ENCODE data around the gene SLC24A3. TPM values are rescaled to one million over a fixed set of nuclear protein-coding genes. Genes with fewer than 3 reads are reported as not detected.

Gene SLC24A3
- total and polyA plus RNA-seq, 4 donors = 1.9 to 8.4 (median 5.8) TPM

DNA sequence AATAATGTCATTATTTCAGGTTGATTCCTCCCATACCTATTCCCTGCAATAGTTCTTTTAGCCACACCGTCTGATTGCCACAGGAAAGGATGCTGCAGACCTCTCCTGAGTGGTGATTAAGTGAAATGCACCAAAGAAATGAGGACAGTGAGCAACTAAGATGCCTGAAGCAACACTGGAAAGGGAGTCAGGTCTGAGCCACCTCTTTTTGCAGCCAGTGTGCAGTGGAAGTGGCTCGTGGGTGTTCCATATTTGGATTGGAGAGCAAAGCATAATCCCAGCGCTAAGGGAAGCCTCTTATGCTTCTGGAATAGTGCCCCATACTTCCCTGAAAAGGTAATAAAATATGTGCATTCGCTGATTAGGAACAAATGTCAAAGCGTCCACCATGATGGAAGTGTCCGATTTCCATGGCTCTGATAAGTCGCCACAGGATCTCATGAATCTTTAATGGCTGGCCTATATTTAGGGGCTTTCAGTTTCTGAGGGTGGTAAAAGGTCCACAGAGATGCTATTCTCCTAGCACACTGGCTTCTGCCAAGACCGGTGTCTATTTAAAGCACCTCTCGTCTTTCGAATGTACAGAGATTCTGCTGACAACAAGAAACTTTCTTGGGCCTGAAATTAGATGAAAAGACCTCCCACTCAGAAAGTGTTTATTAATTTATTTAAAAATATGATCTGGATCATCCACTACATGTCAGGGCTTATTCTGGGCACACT is 253.9 kb downstream of the SLC24A3 start:
- Histone ChIP-seq H3K4me3 (no peak overlapping the region), H3K4me1 (ENCODE audit: control insufficient read depth in 5 of 5, insufficient read depth in 5 of 5, low read length in 5 of 5) (no peaks in the 10 kb centered on the region), H3K9ac (ENCODE audit: insufficient read depth in 1 of 2, low read length in 2 of 2) (no peak overlapping the region), H3K27ac (ENCODE audit: low read depth in 1 of 2, low read length in 1 of 2) (no peak overlapping the region), H3K27me3 (ENCODE audit: control insufficient read depth in 3 of 3, insufficient read depth in 3 of 3, low read length in 2 of 3) (no peaks in the 10 kb centered on the region), H3K9me3 (ENCODE audit: control insufficient read depth in 4 of 4, insufficient read depth in 3 of 4, low read length in 3 of 4) (no peaks in the 10 kb centered on the region), H3K36me3 (ENCODE audit: control insufficient read depth in 4 of 4, insufficient read depth in 4 of 4, low read length in 4 of 4) (no peaks in the 10 kb centered on the region)
- no peak for DNase-seq
- WGBS, 2 donors = 91 to 94% methylated on average over 10 of the region's 10 CpGs
- ATAC-seq (ENCODE audit: insufficient read depth, low FRiP score) = no peak
- TF ChIP-seq, protein P1, sequence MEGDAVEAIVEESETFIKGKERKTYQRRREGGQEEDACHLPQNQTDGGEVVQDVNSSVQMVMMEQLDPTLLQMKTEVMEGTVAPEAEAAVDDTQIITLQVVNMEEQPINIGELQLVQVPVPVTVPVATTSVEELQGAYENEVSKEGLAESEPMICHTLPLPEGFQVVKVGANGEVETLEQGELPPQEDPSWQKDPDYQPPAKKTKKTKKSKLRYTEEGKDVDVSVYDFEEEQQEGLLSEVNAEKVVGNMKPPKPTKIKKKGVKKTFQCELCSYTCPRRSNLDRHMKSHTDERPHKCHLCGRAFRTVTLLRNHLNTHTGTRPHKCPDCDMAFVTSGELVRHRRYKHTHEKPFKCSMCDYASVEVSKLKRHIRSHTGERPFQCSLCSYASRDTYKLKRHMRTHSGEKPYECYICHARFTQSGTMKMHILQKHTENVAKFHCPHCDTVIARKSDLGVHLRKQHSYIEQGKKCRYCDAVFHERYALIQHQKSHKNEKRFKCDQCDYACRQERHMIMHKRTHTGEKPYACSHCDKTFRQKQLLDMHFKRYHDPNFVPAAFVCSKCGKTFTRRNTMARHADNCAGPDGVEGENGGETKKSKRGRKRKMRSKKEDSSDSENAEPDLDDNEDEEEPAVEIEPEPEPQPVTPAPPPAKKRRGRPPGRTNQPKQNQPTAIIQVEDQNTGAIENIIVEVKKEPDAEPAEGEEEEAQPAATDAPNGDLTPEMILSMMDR (IDR thresholded peaks at IDR 0.05; ENCODE audit: control extremely low read depth, extremely low read depth) = no peak

DNA sequence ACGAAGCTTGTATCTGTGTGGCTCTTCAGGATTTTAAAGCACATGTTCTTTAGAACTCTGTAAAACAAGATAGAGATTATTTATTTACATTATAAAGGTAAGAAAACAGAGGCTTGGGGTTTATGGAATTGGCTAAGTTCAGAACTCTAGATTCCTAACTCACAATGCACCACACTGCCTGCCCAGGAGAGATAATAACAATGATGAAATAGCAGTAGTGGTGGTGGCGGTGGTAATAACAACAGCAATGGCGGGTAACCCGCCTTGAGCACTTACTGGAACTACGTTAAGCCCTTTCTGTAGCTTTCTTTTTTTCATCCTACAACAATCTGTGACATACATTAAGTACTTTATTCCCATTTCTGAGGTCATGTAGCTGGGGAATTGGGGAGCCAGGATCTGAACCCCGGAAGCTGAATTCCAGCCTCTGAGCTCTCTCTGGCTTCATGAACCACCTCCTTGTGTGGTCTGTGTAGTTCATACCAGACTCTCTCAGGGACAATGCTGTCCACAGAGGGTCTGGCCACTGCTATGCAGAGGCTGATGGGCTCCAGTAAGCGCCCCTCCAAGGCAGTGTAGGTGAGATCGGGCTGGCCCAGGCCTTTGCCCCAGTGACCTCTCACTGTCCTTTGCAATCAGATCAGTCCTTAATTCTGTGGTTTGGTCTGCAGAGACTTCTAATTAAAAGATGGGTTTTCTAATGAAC is 260.9 kb downstream of the SLC24A3 start:
- Histone ChIP-seq H3K9me3 (ENCODE audit: control insufficient read depth in 4 of 4, insufficient read depth in 3 of 4, low read length in 3 of 4) (no peaks in the 10 kb centered on the region), H3K4me1 (ENCODE audit: control insufficient read depth in 5 of 5, insufficient read depth in 5 of 5, low read length in 5 of 5) (no peaks in the 10 kb centered on the region), H3K36me3 (ENCODE audit: control insufficient read depth in 4 of 4, insufficient read depth in 4 of 4, low read length in 4 of 4) (no peaks in the 10 kb centered on the region), H3K9ac (ENCODE audit: insufficient read depth in 1 of 2, low read length in 2 of 2) (no peak overlapping the region), H3K27ac (ENCODE audit: low read depth in 1 of 2, low read length in 1 of 2) (no peak overlapping the region), H3K27me3 (ENCODE audit: control insufficient read depth in 3 of 3, insufficient read depth in 3 of 3, low read length in 2 of 3) (no peaks in the 10 kb centered on the region), H3K4me3 (no peak overlapping the region)
- 91 to 93% methylated on average over 8 of the region's 8 CpGs for WGBS, 2 donors
- TF ChIP-seq, protein P1 (IDR thresholded peaks at IDR 0.05; ENCODE audit: control extremely low read depth, extremely low read depth) = no peak
- no peak for DNase-seq
- no peak for ATAC-seq (ENCODE audit: insufficient read depth, low FRiP score)

DNA sequence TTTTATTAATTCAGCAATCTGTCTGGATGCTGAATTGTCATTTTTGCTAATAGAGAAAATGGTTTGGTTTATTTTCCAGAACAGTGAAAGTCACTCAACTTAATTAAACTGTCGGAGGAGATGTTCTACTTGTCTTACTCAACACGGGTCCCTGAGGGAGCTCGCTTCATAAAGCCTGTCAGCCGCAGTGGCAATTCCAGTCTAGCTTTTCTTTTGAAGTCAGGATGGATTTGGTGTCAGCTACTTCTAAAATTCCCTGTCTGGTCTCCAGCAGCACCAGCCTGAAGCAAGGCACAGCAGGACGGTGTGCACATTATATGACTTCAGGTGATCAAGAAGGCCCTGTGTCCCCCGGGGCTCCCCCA is 261.5 kb downstream of the SLC24A3 start:
- Histone ChIP-seq H3K27ac (ENCODE audit: low read depth in 1 of 2, low read length in 1 of 2) (no peak overlapping the region), H3K4me3 (no peak overlapping the region), H3K9me3 (ENCODE audit: control insufficient read depth in 4 of 4, insufficient read depth in 3 of 4, low read length in 3 of 4) (no peaks in the 10 kb centered on the region), H3K4me1 (ENCODE audit: control insufficient read depth in 5 of 5, insufficient read depth in 5 of 5, low read length in 5 of 5) (no peaks in the 10 kb centered on the region), H3K27me3 (ENCODE audit: control insufficient read depth in 3 of 3, insufficient read depth in 3 of 3, low read length in 2 of 3) (no peaks in the 10 kb centered on the region), H3K9ac (ENCODE audit: insufficient read depth in 1 of 2, low read length in 2 of 2) (no peak overlapping the region), H3K36me3 (ENCODE audit: control insufficient read depth in 4 of 4, insufficient read depth in 4 of 4, low read length in 4 of 4) (no peaks in the 10 kb centered on the region)
- WGBS, 2 donors = 82 to 93% methylated on average over 6 of the region's 6 CpGs
- TF ChIP-seq, protein P1 (IDR thresholded peaks at IDR 0.05; ENCODE audit: control extremely low read depth, extremely low read depth) = no peak
- ATAC-seq (ENCODE audit: insufficient read depth, low FRiP score) = no peak
- no peak for DNase-seq

All from lung (tissue), 12 donors.